ENCODE results near the gene LZTR1.

GRCh38 chr22:21014726-21015465, 32.8 kb downstream of the LZTR1 start, which contains the start of gene P2RX6:
- TF ChIP-seq CTCF (IDR thresholded peaks at IDR 0.05), result no peak
- TF ChIP-seq POLR2AphosphoS5 (IDR thresholded peaks at IDR 0.05), result no peak
- no peak for TF ChIP-seq POLR2A (IDR thresholded peaks at IDR 0.05; ENCODE audit: low read depth)
- no peak for TF ChIP-seq EP300 (IDR thresholded peaks at IDR 0.05)
